ENCODE measurements around the gene SDK2.

DNA sequence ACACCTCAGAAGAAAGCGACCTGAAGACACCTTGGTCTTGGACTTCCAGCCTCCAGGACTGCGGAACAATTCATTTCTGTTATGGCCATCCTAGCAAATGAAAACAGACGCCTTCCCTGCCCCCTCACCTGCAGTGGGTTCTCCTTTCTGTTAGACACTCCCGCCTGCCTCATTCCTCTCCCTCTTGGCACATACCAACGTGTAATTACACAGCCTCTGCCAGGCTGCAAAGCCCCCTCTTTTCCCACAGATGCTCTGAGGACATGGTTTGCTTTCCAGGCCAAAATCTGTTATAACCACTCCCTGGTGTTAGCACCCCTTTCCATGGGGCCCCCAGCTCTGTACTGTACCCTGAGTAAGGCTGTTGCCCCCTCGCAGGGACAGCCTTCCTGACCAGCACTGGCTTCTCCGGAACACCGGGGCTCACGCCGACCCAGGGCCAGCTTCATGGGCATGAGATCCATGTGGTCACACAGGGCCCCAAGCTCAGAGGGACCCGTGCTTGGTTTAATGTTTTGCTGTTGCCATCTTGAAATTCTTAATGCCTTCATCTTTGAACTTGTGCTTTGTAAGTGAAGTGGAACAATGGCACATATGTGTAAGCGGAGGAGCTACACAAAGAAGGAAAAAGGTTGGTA is 64.1 kb downstream of the SDK2 start:
- TF ChIP-seq, protein P1, sequence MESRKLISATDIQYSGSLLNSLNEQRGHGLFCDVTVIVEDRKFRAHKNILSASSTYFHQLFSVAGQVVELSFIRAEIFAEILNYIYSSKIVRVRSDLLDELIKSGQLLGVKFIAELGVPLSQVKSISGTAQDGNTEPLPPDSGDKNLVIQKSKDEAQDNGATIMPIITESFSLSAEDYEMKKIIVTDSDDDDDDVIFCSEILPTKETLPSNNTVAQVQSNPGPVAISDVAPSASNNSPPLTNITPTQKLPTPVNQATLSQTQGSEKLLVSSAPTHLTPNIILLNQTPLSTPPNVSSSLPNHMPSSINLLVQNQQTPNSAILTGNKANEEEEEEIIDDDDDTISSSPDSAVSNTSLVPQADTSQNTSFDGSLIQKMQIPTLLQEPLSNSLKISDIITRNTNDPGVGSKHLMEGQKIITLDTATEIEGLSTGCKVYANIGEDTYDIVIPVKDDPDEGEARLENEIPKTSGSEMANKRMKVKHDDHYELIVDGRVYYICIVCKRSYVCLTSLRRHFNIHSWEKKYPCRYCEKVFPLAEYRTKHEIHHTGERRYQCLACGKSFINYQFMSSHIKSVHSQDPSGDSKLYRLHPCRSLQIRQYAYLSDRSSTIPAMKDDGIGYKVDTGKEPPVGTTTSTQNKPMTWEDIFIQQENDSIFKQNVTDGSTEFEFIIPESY (IDR thresholded peaks at IDR 0.05; ENCODE audit: borderline replicate concordance, low read depth), result no peak
- TF ChIP-seq TEAD4 (IDR thresholded peaks at IDR 0.05; ENCODE audit: borderline replicate concordance, insufficient read depth) (no peak), NRF1 (IDR thresholded peaks at IDR 0.05; ENCODE audit: low read depth, low read length) (no peak), SMC3 (IDR thresholded peaks at IDR 0.05; ENCODE audit: low read depth, low read length) (no peak), MEF2A (IDR thresholded peaks at IDR 0.05; ENCODE audit: borderline replicate concordance, low read depth) (no peak), RAD21 (IDR thresholded peaks at IDR 0.05; ENCODE audit: low read length) (no peak), EP300 (IDR thresholded peaks at IDR 0.05; ENCODE audit: borderline replicate concordance in 1 of 2, low read depth in 1 of 2, low read length in 1 of 2) (no peak), TCF12 (IDR thresholded peaks at IDR 0.05) (no peak)
- TF ChIP-seq, protein P2, sequence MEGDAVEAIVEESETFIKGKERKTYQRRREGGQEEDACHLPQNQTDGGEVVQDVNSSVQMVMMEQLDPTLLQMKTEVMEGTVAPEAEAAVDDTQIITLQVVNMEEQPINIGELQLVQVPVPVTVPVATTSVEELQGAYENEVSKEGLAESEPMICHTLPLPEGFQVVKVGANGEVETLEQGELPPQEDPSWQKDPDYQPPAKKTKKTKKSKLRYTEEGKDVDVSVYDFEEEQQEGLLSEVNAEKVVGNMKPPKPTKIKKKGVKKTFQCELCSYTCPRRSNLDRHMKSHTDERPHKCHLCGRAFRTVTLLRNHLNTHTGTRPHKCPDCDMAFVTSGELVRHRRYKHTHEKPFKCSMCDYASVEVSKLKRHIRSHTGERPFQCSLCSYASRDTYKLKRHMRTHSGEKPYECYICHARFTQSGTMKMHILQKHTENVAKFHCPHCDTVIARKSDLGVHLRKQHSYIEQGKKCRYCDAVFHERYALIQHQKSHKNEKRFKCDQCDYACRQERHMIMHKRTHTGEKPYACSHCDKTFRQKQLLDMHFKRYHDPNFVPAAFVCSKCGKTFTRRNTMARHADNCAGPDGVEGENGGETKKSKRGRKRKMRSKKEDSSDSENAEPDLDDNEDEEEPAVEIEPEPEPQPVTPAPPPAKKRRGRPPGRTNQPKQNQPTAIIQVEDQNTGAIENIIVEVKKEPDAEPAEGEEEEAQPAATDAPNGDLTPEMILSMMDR (IDR thresholded peaks at IDR 0.05), result no peak
- TF ChIP-seq, protein P3, sequence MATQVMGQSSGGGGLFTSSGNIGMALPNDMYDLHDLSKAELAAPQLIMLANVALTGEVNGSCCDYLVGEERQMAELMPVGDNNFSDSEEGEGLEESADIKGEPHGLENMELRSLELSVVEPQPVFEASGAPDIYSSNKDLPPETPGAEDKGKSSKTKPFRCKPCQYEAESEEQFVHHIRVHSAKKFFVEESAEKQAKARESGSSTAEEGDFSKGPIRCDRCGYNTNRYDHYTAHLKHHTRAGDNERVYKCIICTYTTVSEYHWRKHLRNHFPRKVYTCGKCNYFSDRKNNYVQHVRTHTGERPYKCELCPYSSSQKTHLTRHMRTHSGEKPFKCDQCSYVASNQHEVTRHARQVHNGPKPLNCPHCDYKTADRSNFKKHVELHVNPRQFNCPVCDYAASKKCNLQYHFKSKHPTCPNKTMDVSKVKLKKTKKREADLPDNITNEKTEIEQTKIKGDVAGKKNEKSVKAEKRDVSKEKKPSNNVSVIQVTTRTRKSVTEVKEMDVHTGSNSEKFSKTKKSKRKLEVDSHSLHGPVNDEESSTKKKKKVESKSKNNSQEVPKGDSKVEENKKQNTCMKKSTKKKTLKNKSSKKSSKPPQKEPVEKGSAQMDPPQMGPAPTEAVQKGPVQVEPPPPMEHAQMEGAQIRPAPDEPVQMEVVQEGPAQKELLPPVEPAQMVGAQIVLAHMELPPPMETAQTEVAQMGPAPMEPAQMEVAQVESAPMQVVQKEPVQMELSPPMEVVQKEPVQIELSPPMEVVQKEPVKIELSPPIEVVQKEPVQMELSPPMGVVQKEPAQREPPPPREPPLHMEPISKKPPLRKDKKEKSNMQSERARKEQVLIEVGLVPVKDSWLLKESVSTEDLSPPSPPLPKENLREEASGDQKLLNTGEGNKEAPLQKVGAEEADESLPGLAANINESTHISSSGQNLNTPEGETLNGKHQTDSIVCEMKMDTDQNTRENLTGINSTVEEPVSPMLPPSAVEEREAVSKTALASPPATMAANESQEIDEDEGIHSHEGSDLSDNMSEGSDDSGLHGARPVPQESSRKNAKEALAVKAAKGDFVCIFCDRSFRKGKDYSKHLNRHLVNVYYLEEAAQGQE (IDR thresholded peaks at IDR 0.05; ENCODE audit: low read depth, low read length), result no peak
